SK-N-SH (cell line): ENCODE measurements around the gene FKRP. TPM values are rescaled to one million over a fixed set of nuclear protein-coding genes. Genes with fewer than 3 reads are reported as not detected.

Experiments
- CTCF ChIA-PET: fragments of 300-600, 350-600 bp; formaldehyde crosslinking; extraction: SDS; loops from one replicate; lab custom pipeline; 2021; lab: Yijun Ruan, JAX
- POLR2A ChIA-PET: fragments of 350-600 bp; sonication (Branson Sonifier 250); formaldehyde crosslinking; extraction: SDS; loops from one replicate; lab custom pipeline; 2020; ENCODE audit warnings: antibody characterized with exemption, inconsistent platforms; lab: Yijun Ruan, JAX
- DNase-seq: peaks from one replicate; pipeline ENCODE4 v3.0.0; 2012
- H2AFZ ChIP-seq: fragments of 200-600 bp; sonication (generic); 2 replicates; pipeline ENCODE4 v1.8.1; 2016; ENCODE audit warnings: antibody characterized with exemption, mild to moderate bottlenecking, low read depth
- H3F3A ChIP-seq: fragments of 200-600 bp; sonication (generic); replicated peaks from 2 replicates; pipeline ENCODE3; 2016; ENCODE audit warnings: antibody characterized with exemption, mild to moderate bottlenecking; ENCODE audit not compliant: insufficient read depth
- H3K27ac ChIP-seq, 2 experiments: fragments of 200-500 bp in 1 of 2; fragments of 200-600 bp in 1 of 2; sonication (Bioruptor generic) in 1 of 2; sonication (generic), shearing (Covaris generic) in 1 of 2; 2 replicates each; pipeline versions ENCODE4 v1.5.1 to v1.6.1; 2014 to 2016; ENCODE audit warnings: low read depth in 2 of 2, inconsistent platforms in 1 of 2, low read length in 1 of 2, mild to moderate bottlenecking in 1 of 2, mixed read lengths in 1 of 2
- H3K27me3 ChIP-seq: fragments of 200-600 bp; sonication (generic), shearing (Covaris generic); 2 replicates; pipeline ENCODE4 v1.6.1; 2016; ENCODE audit warnings: mixed run types; ENCODE audit not compliant: insufficient read depth
- H3K36me3 ChIP-seq, 2 experiments: fragments of 200-500 bp in 1 of 2; fragments of 200-600 bp in 1 of 2; sonication (Bioruptor generic) in 1 of 2; sonication (generic) in 1 of 2; replicated peaks in 1 of 2; 2 replicates each; pipeline versions ENCODE3 to v1.5.1; 2014 to 2016; ENCODE audit warnings: low read length in 1 of 2, mild to moderate bottlenecking in 1 of 2; ENCODE audit not compliant: insufficient read depth in 2 of 2, control insufficient read depth in 1 of 2
- H3K4me1 ChIP-seq, 2 experiments: fragments of 200-500 bp in 1 of 2; fragments of 200-600 bp in 1 of 2; sonication (Bioruptor generic) in 1 of 2; sonication (generic), shearing (Covaris generic) in 1 of 2; 2 replicates each; pipeline versions ENCODE4 v1.5.1 to v1.6.1; 2014 to 2016; ENCODE audit warnings: low read depth in 1 of 2, low read length in 1 of 2, mixed run types in 1 of 2; ENCODE audit not compliant: insufficient read depth in 2 of 2, control insufficient read depth in 1 of 2
- H3K4me2 ChIP-seq: fragments of 200-600 bp; sonication (generic), shearing (Covaris generic); 2 replicates; pipeline ENCODE4 v1.6.1; 2017; ENCODE audit warnings: mixed run types
- H3K4me3 ChIP-seq, 2 experiments: fragments of 200-500 bp in 1 of 2; fragments of 200-600 bp in 1 of 2; sonication (Bioruptor generic) in 1 of 2; sonication (generic), shearing (Covaris generic) in 1 of 2; 2 replicates each; pipeline versions ENCODE4 v1.5.1 to v1.8.1; 2014 to 2016; ENCODE audit warnings: low read depth in 2 of 2, inconsistent platforms in 1 of 2, low read length in 1 of 2, mild to moderate bottlenecking in 1 of 2, mixed read lengths in 1 of 2, moderate library complexity in 1 of 2
- H3K79me2 ChIP-seq: fragments of 200-600 bp; sonication (generic); 2 replicates; pipeline ENCODE4 v1.8.1; 2017; ENCODE audit warnings: mild to moderate bottlenecking; ENCODE audit not compliant: insufficient read depth
- H3K9ac ChIP-seq: fragments of 200-600 bp; sonication (generic); 2 replicates; pipeline ENCODE4 v1.6.1; 2017; ENCODE audit warnings: mixed run types
- H3K9me2 ChIP-seq: fragments of 200-600 bp; sonication (generic); 2 replicates; pipeline ENCODE4 v1.6.1; 2017; ENCODE audit warnings: mixed run types
- H3K9me3 ChIP-seq: fragments of 200-600 bp; sonication (generic); 2 replicates; pipeline ENCODE4 v1.6.1; 2017; ENCODE audit warnings: mixed run types, mild to moderate bottlenecking, moderate library complexity
- H4K20me1 ChIP-seq: fragments of 200-600 bp; sonication (generic); 2 replicates; pipeline ENCODE4 v1.6.1; 2017; ENCODE audit warnings: mild to moderate bottlenecking, mixed run types; ENCODE audit not compliant: insufficient read depth
- EP300 ChIP-seq, 2 experiments: IDR thresholded peaks; 2 replicates each; pipeline versions ENCODE4 v1.4.0 to v1.6.1; 2012; ENCODE audit warnings: borderline replicate concordance in 1 of 2, low read depth in 1 of 2, low read length in 1 of 2
- EZH2phosphoT487 ChIP-seq: fragments of 200-600 bp; sonication (generic); IDR thresholded peaks from 2 replicates; pipeline ENCODE4 v1.6.1; 2017; ENCODE audit warnings: low read depth, mixed run types, mild to moderate bottlenecking, antibody characterized with exemption, moderate library complexity, borderline replicate concordance
- FOSL2 ChIP-seq: IDR thresholded peaks from 2 replicates; pipeline ENCODE4 v1.4.0; 2012; ENCODE audit warnings: low read depth, mild to moderate bottlenecking, moderate library complexity, borderline replicate concordance
- FOXM1 ChIP-seq: IDR thresholded peaks from 2 replicates; pipeline ENCODE4 v1.4.0; 2012; ENCODE audit warnings: low read depth, mild to moderate bottlenecking
- JUND ChIP-seq: IDR thresholded peaks from 2 replicates; pipeline ENCODE4 v1.4.0; 2012
- MEF2A ChIP-seq: IDR thresholded peaks from 2 replicates; pipeline ENCODE4 v1.4.0; 2012; ENCODE audit warnings: low read depth, borderline replicate concordance
- MXI1 ChIP-seq: IDR thresholded peaks from 2 replicates; pipeline ENCODE4 v1.6.1; 2012; ENCODE audit warnings: mild to moderate bottlenecking, low read depth, low read length, improper control_type of control experiment
- NRF1 ChIP-seq: IDR thresholded peaks from 2 replicates; pipeline ENCODE4 v1.6.1; 2012; ENCODE audit warnings: low read depth, mild to moderate bottlenecking, low read length
- REST ChIP-seq: IDR thresholded peaks from 2 replicates; pipeline ENCODE4 v1.6.1; 2012; ENCODE audit warnings: mild to moderate bottlenecking, low read depth, low read length, moderate library complexity
- SMC3 ChIP-seq: IDR thresholded peaks from 2 replicates; pipeline ENCODE4 v1.6.1; 2012; ENCODE audit warnings: low read depth, low read length, improper control_type of control experiment
- TEAD4 ChIP-seq: IDR thresholded peaks from 2 replicates; pipeline ENCODE4 v1.4.0; 2012; ENCODE audit warnings: mild to moderate bottlenecking, borderline replicate concordance; ENCODE audit not compliant: insufficient read depth
- YY1 ChIP-seq: IDR thresholded peaks from 2 replicates; pipeline ENCODE4 v1.4.0; 2012; ENCODE audit warnings: low read depth, mild to moderate bottlenecking
- WGBS: methylation state at CpG from one replicate; pipeline ENCODE4 v1.1.6; 2017; ENCODE audit warnings: low lambda C conversion rate; 5-methylcytosine and 5-hydroxymethylcytosine counted together
- polyA plus RNA-seq, 3 experiments: library from polyadenylated mRNA; depleted of rRNA; stranded (reverse); fragments of >200 nt; gene quantifications; 2 replicates each; pipeline ENCODE4 v1.2.3, GENCODE V29; 2012
- TF ChIP-seq, protein P1 (sequence below): IDR thresholded peaks from 2 replicates; pipeline ENCODE4 v1.4.0; 2012; ENCODE audit warnings: low read depth, borderline replicate concordance
- TF ChIP-seq, protein P2 (sequence below): fragments of 200-600 bp; sonication (generic); IDR thresholded peaks from 2 replicates; pipeline ENCODE4 v1.6.1; 2017; ENCODE audit warnings: antibody characterized with exemption, mild to moderate bottlenecking, moderate library complexity
- TF ChIP-seq, protein P3 (sequence below): IDR thresholded peaks from 2 replicates; pipeline ENCODE4; 2012
- TF ChIP-seq, protein P4 (sequence below): IDR thresholded peaks from 2 replicates; pipeline ENCODE4 v1.4.0; 2012; ENCODE audit warnings: low read depth, borderline replicate concordance

The FKRP gene
- polyA plus RNA-seq, 1 of the 3 experiments (the other 2 are of a cell fraction): 37.3 TPM

DNA sequence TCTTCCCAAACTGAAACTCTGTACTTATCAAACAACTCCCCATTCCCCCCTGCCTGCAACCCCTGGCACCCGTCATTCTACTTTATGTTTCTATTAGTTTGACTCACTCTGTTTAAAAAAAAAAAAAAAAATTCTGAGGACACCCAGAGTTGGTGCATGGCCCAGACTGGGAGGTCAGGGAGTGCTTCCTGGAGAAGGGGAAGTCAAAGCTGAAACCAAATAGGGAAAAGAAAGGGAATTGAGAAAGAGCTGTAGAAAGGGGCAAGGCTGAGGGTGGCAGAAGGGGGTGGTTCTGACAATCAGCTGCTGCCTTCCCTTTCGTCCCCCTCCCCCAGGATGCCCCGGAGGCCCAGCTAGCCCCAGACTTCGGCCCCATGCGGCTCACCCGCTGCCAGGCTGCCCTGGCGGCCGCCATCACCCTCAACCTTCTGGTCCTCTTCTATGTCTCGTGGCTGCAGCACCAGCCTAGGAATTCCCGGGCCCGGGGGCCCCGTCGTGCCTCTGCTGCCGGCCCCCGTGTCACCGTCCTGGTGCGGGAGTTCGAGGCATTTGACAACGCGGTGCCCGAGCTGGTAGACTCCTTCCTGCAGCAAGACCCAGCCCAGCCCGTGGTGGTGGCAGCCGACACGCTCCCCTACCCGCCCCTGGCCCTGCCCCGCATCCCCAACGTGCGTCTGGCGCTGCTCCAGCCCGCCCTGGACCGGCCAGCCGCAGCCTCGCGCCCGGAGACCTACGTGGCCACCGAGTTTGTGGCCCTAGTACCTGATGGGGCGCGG is 9.4 kb downstream of the FKRP start:
- Histone ChIP-seq H3K9me2 (no peaks in the 10 kb centered on the region), H3K9me3 (no peaks in the 10 kb centered on the region), H2AFZ (no peak overlapping the region), H4K20me1 (no peaks in the 10 kb centered on the region), H3K36me3 (peaks cover 5 to 8% of the 10 kb centered on the region in 2 experiments), H3F3A (peaks cover 10% of the 10 kb centered on the region), H3K27ac (no peak overlapping the region), H3K79me2 (no peaks in the 10 kb centered on the region), H3K4me2 (no peak overlapping the region), H3K27me3 (no peaks in the 10 kb centered on the region), H3K9ac (no peak overlapping the region), H3K4me1 (peaks cover 0 to 2% of the 10 kb centered on the region in 2 experiments; a peak in 1 of 4 replicates), H3K4me3 (no peak overlapping the region)
- TF ChIP-seq, protein P1, sequence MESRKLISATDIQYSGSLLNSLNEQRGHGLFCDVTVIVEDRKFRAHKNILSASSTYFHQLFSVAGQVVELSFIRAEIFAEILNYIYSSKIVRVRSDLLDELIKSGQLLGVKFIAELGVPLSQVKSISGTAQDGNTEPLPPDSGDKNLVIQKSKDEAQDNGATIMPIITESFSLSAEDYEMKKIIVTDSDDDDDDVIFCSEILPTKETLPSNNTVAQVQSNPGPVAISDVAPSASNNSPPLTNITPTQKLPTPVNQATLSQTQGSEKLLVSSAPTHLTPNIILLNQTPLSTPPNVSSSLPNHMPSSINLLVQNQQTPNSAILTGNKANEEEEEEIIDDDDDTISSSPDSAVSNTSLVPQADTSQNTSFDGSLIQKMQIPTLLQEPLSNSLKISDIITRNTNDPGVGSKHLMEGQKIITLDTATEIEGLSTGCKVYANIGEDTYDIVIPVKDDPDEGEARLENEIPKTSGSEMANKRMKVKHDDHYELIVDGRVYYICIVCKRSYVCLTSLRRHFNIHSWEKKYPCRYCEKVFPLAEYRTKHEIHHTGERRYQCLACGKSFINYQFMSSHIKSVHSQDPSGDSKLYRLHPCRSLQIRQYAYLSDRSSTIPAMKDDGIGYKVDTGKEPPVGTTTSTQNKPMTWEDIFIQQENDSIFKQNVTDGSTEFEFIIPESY: no peak
- TF ChIP-seq SMC3: no peak
- TF ChIP-seq EP300 (IDR thresholded peaks at IDR 0.05; ENCODE audit: borderline replicate concordance in 1 of 2, low read depth in 1 of 2, low read length in 1 of 2): no peak
- no peak for TF ChIP-seq JUND
- no peak for TF ChIP-seq EZH2phosphoT487
- TF ChIP-seq, protein P2, sequence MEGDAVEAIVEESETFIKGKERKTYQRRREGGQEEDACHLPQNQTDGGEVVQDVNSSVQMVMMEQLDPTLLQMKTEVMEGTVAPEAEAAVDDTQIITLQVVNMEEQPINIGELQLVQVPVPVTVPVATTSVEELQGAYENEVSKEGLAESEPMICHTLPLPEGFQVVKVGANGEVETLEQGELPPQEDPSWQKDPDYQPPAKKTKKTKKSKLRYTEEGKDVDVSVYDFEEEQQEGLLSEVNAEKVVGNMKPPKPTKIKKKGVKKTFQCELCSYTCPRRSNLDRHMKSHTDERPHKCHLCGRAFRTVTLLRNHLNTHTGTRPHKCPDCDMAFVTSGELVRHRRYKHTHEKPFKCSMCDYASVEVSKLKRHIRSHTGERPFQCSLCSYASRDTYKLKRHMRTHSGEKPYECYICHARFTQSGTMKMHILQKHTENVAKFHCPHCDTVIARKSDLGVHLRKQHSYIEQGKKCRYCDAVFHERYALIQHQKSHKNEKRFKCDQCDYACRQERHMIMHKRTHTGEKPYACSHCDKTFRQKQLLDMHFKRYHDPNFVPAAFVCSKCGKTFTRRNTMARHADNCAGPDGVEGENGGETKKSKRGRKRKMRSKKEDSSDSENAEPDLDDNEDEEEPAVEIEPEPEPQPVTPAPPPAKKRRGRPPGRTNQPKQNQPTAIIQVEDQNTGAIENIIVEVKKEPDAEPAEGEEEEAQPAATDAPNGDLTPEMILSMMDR: no peak
- no peak for TF ChIP-seq FOSL2
- no peak for TF ChIP-seq FOXM1
- no peak for TF ChIP-seq MXI1
- TF ChIP-seq, protein P3, sequence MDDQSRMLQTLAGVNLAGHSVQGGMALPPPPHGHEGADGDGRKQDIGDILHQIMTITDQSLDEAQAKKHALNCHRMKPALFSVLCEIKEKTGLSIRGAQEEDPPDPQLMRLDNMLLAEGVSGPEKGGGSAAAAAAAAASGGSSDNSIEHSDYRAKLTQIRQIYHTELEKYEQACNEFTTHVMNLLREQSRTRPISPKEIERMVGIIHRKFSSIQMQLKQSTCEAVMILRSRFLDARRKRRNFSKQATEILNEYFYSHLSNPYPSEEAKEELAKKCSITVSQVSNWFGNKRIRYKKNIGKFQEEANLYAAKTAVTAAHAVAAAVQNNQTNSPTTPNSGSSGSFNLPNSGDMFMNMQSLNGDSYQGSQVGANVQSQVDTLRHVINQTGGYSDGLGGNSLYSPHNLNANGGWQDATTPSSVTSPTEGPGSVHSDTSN: no peak
- TF ChIP-seq NRF1: no peak
- TF ChIP-seq MEF2A: no peak
- TF ChIP-seq TEAD4: no peak
- no peak for TF ChIP-seq YY1
- no peak for TF ChIP-seq REST
- TF ChIP-seq, protein P4, sequence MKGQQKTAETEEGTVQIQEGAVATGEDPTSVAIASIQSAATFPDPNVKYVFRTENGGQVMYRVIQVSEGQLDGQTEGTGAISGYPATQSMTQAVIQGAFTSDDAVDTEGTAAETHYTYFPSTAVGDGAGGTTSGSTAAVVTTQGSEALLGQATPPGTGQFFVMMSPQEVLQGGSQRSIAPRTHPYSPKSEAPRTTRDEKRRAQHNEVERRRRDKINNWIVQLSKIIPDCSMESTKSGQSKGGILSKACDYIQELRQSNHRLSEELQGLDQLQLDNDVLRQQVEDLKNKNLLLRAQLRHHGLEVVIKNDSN: no peak
- ChIA-PET CTCF (interaction anchor here (0.7 to 7.5 kb wide), 8 partner anchors 12 to 141 kb away, joined by 3 to 170 read pairs (median 4); partner anchors contain the start of gene SLC1A5), POLR2A (interaction anchor here (1.6 kb wide), 1 partner anchor 85 kb away, joined by 4 read pairs; no protein-coding TSS in a partner anchor)
- WGBS: 92% methylated on average over 21 of the region's 39 CpGs
- no peak for DNase-seq
